GM19468 (cell line): ENCODE data around the gene OBSL1.

ENCODE experiments used
- ATAC-seq: cut with Tn5 transposase; IDR thresholded peaks from one replicate; pipeline ENCODE4 v1.9.1; 2021; ENCODE audit warnings: mild to moderate bottlenecking, moderate library complexity, moderate number of reproducible peaks; ENCODE audit not compliant: unreplicated experiment; ENCODE audit errors: extremely low read depth

The OBSL1 gene

GRCh38 chr2:219536967-219537366 is 34.4 kb downstream of the OBSL1 start:
- ATAC-seq, result no peak

- ATAC-seq, result no peak
Measured at GRCh38 chr2:219536425-219536824, 34.9 kb downstream of the OBSL1 start.

GRCh38 chr2:219533930-219534661 is 37.2 kb downstream of the OBSL1 start:
- no peak for ATAC-seq

GRCh38 chr2:219532378-219532649 is 39.0 kb downstream of the OBSL1 start:
- ATAC-seq, result no peak

- ATAC-seq, result no peak
Measured at GRCh38 chr2:219531639-219532377, 39.5 kb downstream of the OBSL1 start.

GRCh38 chr2:219530048-219530963 is 41.0 kb downstream of the OBSL1 start:
- peak; percentile 69 for ATAC-seq

GRCh38 chr2:219527472-219527871 is 43.9 kb downstream of the OBSL1 start:
- no peak for ATAC-seq

- ATAC-seq, result no peak
Measured at GRCh38 chr2:219527076-219527394, 44.3 kb downstream of the OBSL1 start.

GRCh38 chr2:219526320-219527075 is 44.8 kb downstream of the OBSL1 start:
- ATAC-seq, result no peak

GRCh38 chr2:219525533-219526232 is 45.7 kb downstream of the OBSL1 start:
- no peak for ATAC-seq

- ATAC-seq, result no peak
Measured at GRCh38 chr2:219524817-219525216, 46.5 kb downstream of the OBSL1 start.

GRCh38 chr2:219523031-219523671 is 48.2 kb downstream of the OBSL1 start:
- no peak for ATAC-seq

- ATAC-seq, result no peak
Measured at GRCh38 chr2:219522111-219523030, 49.0 kb downstream of the OBSL1 start.

- no peak for ATAC-seq
Measured at GRCh38 chr2:219521066-219521880, 50.1 kb downstream of the OBSL1 start.

- ATAC-seq, result no peak
Measured at GRCh38 chr2:219520079-219520478, 51.3 kb downstream of the OBSL1 start.

GRCh38 chr2:219519526-219519916 is 51.8 kb downstream of the OBSL1 start:
- no peak for ATAC-seq

GRCh38 chr2:219517954-219518778 is 53.2 kb downstream of the OBSL1 start:
- ATAC-seq, result no peak
